Activated effector memory CD4-positive, alpha-beta T cell treated with anti-CD3 and anti-CD28 coated beads, Interleukin-2, amount 50 U/mL, for 16 hours (primary cell): ENCODE results near the gene ERBB4.
"Not testable (repeated sequence)": the region's sequence is repeated elsewhere in the genome, so short reads cannot be mapped to it uniquely, and the experiment has no call there.

ENCODE experiments used
- DNase-seq: peaks from one replicate; pipeline ENCODE4 v3.0.0-alpha.2; 2020

The ERBB4 gene

DNA sequence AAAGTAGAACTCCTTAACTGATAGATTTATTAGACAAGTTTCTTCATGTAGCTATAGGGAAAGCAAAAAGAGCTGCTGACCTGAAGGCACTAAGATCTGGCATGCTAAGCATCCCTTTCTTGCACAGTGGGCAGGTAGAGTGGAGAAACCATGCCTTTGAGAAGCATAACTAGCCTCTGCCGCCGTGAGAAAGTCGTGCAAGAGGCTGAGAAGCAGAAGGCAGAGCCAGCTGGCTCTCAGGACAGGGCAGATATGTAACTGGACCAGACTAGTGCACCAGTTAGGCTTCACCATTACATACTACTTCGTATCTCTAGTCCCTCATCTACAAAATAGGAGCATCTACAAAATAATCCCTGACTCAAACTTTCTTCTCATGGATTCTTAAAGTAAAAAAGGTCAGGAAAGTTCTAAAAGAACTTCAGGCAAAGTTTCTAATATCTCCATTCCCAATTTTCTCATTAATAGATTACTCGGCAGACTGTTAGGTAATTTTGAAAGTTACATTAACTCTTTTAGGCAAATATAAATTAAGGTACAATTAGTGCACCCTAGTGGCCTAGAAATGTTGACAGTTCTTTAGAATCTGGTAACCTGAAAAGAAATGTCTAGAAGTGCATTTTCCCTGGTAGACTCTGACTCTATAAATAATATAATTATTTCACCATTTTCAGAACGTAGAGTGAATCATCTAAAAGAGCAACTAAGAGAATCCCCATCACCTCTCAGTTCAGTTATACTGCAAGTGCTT lies 10.3 kb downstream of the ERBB4 start:
- DNase-seq: no peak

DNA sequence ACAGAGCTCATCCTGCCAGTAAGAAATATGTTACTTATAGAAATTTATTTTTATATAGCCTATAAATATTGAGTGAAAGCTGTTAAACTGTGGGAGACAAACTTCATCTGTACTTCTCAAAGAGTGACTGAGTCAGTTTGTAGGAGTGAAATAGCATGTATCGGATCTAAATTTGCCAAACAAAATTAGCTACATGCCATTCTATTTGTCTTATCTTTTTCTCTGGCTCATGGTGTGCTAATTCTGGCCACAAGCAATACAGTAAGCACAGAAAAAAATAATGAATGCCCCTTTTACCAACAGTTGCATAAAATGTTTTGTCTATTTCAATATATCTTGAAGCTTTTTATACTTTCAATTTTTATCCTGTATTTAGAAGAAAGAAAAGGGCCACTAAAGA lies 12.5 kb downstream of the ERBB4 start:
- no peak for DNase-seq

DNA sequence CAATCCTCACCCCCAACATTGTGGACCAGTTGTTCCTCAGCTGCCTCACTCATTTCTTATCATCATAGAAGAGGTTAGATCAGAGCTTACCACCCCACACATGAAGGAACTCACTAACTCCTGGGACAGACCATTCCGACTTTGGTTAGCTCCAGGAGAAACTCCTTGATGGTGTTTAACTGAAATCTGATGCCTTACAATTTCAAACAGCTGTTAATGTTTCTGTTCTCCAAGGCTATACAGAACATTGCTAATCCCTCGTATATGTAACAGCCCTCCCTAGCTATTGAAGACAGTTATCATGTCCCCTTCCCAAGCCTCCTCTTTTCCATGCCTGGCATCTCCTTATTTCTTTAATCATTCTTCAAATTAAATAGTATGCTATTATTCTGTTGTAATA lies 14.8 kb downstream of the ERBB4 start:
- no peak for DNase-seq

DNA sequence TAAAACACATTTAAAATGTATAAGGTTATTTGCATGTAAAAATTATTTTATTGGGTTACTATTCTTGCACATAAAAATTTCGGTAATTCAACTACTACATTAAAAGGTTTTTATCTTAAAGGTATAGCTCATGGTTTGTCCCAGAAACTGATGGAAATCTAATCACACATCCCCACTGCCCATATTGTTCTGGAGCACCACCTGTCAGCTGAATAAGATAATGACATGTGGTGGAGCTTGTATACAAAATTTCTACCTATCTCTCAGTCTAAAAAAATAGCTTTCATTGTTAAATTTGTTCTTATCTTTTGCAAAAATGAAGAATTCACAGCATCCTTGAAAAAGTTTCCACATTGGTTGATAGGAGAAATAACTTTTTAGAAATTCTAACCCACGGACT lies 18.3 kb downstream of the ERBB4 start:
- DNase-seq: no peak

DNA sequence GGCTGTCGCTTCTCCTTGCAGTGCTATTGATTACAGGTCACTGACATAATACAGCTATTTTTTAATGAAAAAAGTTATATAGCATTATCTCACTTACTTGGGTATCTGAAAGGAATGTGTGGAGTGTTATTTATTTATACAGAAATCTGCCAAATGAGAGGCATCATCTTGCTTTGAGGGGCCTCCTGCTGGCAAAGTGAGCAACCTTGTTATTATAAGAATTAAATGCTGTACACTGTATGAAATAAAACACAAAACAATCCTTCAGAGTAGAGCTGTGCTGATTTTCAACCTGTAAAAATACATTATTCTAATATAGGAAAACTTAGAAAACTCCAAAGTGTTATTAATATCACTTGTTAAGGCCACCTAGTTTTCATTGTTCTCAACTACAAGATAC lies 20.9 kb downstream of the ERBB4 start:
- DNase-seq: no peak

DNA sequence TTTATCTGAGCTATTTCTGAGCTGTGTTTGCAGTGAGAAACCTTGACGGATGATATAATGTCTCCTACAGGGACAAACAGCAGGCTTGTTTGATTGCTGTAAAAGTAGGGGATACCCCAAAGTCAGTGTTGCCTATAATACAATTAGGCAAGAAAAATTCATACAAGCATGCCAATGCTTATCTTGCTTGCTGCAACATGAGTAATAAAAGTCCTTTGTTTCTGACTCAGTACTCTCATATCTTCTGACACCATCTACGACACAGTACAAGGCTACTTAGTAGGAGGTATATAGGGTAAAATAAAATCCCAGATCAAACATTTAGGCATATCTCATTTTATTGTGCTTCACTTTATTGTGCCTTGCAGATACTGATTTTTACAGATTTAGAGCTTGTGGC lies 33.0 kb downstream of the ERBB4 start:
- no peak for DNase-seq

DNA sequence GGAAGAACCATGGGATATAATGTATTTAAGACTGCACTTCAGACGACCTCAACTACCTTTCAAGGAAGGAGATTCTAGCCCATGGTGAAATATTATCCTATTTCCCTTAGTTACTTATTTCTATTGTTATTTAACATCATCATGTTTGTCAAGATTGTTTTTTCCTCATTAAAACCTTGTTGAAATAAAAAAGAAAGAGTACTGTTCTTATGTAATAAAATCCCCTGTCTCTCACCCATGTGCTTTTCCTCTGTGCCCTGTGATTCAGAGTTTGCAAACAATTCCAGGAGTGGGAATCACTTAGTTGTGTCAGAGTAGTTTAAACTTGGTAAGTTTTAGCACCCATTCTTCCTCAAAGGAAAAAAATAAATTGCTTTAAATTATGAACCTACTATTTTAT lies 43.6 kb downstream of the ERBB4 start:
- no peak for DNase-seq

DNA sequence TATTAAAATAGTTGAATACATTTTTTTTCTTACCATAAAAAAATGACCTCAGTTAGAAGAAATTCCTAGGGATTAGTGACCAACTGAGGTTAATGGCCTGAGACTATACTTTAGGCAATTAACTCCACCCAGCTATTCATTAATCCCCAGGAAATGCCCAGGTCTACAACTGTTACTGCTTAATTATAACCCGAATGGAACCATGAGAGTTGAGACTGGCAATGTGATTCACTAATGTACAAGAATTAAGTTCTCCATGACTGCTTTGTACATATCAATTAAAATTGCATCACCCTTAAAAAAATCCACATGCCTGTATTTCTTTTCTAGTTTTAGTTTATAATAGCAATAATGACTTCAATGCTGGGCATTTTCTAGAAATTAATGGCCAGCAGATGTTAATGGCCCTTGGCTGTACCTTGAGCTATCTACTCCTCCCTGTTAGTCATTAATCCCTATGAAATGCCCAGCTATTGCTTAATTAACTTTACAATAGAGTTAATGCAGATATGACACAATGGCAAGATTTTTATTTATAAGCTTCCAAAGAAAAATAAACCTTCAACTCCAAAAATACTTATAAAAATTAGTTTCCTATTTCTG lies 44.1 kb downstream of the ERBB4 start:
- DNase-seq: no peak

DNA sequence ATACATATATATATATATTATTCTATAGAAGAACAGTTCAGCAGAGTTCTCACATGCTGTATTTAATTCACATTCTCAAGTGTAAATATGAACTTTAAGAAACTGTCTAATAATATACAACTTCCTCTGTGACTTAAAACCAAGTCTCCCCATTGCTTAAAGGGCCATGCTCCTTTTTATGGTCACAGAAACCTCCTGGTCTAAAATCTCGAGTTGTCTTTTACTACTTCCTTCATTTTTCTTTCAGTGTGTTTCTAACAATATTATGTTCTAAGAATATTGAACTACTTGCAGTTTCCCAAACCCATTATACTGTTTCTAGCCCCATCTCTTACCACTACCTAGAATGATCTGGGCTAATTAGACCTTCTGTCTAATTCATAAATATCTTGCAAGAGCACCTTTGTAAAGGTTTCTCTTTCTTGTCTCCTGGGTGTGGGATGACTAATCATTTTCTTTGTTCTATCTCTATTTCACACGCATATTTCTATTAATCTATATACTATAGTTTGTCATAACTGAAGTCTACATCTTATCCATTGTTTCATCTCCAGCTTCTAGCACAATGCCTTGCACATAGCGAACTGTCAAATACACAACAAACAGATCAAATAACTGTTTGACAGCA lies 48.8 kb downstream of the ERBB4 start:
- DNase-seq: no peak

DNA sequence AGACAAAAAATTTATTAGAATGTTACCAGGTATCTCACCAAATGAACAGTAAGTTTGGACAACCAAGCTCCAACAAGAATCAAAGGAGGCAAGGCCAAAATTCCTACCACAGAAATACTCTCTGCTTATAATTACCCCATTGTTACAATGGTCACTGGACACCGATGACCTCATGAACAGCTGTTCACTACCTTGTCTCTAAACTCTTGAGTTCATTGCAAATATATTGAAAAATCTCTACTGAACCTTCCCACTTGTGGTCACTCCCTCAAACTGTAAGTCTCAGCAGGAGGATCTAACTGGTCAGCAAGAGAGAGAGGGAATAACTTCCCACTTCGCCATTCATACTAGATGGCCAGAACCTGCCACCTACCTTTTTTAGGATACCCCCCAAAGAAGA lies 50.0 kb downstream of the ERBB4 start:
- DNase-seq: no peak

DNA sequence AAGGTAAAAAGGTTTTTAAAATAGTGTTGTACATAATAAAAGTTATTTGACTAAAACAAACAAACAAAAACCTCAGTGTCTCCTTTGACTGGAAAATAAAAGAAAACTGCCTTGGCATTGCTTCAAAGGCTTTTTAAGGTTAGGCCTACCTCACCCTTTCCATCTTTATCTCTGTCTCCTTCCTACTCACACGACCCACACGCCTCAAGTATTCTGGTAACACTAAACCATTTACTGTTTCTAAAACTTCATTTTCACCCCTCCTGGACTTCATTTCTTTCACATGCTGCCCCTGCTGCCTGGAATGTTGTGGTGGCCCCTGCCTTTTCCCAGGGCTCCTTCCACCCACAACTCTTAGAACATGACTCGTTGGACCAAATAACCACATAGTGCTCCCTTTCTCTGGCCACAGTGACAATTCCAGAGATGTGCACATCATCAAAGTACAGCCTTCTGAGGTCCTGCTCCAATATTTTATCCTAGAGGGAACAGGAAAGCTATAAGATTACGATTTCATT lies 54.0 kb downstream of the ERBB4 start:
- no peak for DNase-seq

DNA sequence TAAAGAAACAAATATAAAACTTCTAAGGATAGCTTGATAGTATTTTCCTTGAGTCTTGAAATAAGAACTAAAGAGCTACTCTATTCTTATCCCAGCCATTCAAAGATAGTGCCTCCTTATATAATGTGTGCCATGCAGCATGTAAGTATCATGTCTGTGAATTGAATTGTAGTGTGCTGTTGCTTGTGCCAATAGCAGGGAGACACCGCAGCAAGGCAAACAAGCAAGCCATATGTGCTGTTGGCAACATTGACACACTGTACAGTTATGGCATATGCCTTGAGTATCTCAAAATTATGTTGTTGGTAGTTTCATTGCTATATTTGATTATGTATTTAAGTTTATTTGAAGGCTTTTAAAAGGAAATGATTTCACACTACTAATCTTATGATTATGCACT lies 58.2 kb downstream of the ERBB4 start:
- no peak for DNase-seq

DNA sequence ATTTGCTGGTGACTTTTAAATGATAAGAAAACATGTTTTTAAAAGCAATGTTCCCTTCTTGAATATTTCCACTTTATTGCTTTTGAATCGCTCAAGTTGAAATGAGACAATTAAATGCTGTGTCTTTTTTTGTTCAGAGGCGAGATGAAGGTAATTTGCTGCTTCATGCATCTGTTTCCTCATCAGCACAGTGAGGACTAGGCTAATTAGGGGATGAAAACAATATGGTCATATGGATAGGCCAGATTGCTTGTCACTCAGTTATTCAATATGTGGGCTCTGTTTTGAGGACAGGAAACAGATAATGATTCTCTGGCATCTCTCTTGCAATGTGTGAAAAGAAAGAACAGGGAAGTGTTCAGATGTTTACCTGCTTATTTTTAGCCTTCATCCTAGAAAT lies 61.0 kb downstream of the ERBB4 start:
- no peak for DNase-seq

DNA sequence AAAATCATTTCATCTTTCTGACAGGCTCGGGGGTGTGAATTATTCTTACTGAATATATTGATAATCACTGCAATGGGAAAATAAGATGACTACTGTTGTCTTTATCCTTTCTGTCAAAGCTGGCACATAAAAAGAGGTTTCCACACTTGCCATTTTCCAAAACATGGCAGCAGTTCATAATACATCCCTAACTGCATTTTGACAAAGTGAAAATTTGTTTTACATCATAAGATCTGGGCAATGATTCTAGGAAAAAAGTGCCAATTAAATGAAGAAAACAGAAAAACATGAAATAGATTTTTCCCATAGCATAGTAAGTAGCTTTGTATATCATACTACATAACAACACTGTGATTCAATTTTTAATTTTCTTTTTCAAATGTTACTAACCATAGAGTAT lies 65.4 kb downstream of the ERBB4 start:
- no peak for DNase-seq

DNA sequence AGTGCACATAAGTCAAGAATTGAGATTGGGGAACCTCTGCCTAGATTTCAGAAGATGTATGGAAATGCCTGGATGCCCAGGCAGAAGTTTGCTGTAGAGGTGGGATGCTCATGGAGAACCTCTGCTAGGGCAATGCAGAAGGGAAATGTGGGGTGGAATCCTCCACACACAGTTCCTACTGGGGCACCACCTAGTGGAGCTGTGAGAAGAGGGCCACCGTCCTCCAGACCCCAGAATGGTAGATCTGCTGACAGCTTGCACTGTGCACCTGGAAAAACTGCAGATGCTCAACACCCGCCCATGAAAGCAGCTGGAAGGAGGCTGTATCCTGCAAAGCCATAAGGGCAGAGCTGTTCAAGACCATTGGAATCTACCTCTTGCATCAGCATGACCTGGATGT lies 71.1 kb downstream of the ERBB4 start:
- DNase-seq: not testable (repeated sequence)

DNA sequence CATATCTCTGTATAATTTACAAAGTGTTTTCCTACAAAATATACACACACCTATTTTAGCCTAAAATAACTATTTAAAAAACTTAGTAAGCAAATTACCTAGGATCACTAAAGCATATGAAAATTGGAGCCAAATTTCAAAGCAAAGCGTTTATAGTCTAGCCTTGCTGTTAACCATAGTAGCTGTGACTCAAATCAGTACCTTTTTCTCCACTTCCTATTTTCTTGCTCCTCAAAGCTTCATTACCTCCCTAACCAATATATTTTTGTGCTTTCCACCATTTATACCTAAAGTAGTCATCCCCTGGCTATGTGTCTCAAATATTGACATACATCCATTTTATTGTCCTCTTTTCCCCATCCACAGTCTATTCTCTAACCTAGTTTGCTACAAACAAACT lies 73.1 kb downstream of the ERBB4 start:
- no peak for DNase-seq

DNA sequence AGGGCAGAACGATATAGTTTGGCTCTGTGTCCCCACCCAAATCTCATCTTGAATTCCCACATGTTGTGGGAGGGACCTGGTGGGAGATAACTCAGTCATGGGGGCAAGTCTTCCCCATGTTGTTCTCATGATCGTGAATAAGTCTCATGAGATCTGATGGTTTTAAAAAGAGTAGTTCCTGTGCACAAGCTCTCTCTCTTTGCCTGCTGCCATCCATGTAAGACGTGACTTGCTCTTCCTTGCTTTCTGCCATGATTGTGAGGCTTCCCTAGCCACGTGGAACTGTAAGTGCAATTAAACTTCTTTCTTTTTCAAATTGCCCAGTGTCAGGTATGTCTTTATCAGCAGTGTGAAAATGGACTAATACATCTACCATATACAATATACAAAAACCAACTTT lies 76.9 kb downstream of the ERBB4 start:
- DNase-seq: not testable (repeated sequence)

DNA sequence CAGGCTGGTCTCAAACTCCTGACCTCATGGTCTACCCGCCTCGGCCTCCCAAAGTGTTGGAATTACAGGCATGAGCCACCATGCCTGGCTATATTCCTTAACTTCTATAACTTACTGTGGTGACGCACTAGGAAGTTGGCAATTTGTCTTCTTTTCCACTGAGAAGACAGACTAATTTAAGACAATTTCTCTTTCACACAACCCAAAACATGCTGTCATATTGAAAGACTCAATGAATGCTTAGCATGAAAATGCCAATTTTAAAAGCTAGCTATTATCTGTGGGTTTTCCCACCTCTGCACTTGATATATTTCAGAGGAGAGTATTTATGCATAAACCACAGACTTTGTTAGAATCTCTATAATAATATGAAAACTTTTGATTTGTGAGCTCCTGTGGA lies 84.5 kb downstream of the ERBB4 start:
- no peak for DNase-seq

DNA sequence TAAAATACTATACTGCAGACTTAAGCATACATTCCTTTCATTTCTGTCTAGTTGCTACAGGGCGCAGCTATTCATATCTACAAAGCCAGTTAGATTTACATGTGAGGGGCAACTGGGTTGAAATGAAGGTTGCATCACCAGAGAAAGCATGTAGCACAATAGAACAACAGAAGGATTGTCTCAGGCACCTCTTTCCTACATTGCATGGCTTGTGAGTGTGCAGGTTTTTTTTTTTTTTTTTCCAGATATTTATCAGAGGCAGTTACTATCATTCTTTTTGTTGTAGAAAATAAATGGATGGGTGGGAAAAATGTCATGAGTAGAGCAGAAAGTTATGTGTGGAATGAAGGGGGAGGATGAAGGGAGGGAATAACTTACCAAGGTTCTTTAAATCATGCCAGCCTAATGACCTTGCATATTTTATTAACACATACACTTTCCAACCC lies 86.8 kb downstream of the ERBB4 start:
- no peak for DNase-seq

DNA sequence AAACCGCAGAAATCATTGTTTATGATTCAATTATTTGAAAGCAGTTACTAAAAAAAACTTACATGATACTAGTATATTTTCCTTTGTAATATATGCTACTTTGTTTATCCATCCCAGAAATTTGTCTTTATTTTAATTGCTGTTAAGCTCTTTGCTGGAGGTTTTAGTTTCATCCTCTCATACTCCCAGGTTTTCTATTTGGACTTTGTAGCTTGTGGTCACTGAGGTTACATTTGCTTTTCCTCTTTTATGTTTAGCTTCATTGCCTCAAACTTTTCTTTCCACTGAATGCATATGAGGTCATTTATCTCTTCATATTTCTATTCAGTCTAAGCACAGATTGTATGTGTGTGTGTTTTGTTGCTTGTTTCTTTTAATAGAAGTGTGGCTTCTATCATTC lies 89.9 kb downstream of the ERBB4 start:
- DNase-seq: no peak

DNA sequence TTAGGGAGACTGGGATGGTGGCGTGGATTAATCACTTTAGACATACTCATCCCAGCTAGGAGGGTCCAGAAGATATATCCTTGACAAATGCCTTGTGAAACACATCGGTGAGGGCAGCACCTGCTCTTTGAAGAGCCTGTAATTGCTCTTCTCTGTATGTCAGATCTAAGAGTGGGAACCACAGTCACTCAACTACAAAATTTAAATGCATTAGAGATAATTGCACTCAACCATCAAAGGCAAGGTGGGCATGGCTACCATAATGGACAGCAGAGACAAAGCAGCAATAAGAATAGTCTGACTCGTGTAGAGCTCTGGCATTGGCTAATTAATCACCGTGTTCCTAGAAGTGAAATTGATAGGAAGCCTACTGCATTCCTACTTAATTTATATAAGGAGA lies 96.8 kb downstream of the ERBB4 start:
- no peak for DNase-seq

DNA sequence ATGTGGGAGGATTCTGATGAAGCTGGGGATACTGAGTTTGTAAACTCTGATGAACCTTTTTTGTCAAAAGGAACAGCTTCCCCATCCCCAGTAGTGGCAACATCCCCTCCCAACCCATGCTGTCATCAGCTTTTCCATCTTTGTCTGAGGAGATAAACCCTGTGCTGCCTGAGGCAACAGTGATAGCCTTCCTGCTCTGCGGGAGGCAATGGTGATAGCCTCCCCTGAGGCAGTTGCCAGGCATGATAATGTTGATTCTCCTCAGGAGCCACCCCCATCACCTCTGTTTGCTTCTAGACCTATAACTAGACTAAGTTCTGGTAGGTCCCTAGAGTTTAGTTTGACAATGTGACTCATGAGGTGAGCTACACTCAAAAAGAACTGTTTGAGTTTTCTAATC lies 97.5 kb downstream of the ERBB4 start:
- no peak for DNase-seq

DNA sequence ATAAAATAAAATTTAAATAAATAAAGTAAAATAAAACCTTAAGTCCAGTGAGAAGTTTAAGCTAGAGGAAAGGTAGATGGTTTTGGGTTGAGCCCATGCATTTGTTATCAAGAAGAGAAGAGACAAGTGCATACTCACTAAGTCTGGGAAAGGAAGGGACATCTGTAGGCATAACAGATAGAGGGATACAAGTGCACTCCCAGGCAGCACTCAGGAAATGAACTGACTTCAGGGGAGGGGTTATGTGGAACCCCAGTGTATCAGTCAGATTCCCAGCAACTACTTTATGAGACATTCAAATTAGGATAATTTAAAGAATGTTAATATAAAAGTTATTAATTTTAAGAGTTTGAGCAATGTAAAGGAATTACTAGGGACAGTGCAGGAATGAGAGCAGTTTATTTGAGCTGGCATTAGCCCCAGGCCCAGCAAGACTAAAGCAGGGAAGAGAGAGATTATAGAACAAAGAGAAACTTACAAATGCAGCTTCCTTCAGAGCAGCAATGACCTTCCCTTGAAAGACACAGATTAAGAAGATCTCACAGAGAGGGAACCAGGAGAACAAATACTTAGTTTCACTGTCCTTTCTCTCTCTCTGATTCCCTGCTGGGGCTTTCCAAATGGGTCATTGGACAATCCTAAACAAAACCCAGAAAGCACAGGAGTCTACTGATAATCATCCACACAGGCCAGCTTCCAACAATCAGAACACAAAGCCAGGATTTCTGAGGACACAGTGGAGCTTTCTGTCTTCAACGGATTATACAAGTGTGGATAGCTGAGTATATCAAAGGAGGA lies 109.7 kb downstream of the ERBB4 start:
- no peak for DNase-seq

DNA sequence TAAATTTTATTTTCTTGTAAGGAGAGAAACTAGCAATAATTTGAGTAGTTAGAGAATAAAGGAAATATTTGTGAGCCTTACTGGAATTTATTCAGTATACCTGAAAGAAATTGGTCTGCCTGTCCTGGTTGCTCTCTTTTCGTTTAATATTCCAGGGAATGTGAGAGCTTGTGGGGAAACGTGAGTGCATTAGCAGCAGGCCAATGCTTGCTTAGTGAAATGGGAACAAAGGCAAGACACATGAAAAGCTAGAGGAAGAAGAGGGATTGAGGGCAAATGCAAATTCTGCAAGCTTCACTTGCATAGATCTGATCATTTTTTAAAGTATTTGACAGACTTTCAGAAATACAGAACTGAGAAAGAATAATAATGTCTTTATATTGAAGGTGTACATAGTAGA lies 111.0 kb downstream of the ERBB4 start:
- DNase-seq: no peak
